Common myeloid progenitor, CD34-positive (primary cell): ENCODE data around the gene ADPRHL1.

Experiments used
- CTCF ChIA-PET: fragments of 350-600 bp; sonication (Branson Sonifier 250); formaldehyde crosslinking; loops from one replicate; lab custom pipeline; 2021; ENCODE audit warnings: antibody characterized with exemption; lab: Charles Lee
- POLR2A ChIA-PET: fragments of 350-600 bp; sonication (Branson Sonifier 250); formaldehyde crosslinking; loops from one replicate; lab custom pipeline; 2021; ENCODE audit warnings: antibody characterized with exemption; lab: Charles Lee
- DNase-seq, 3 donors: peaks; one replicate each; pipeline versions ENCODE4 v3.0.0 to v3.0.0-alpha.2; 2013
- H3K27ac ChIP-seq, 2 experiments: 1 replicate in 1 of 2; 2 replicates in 1 of 2; pipeline ENCODE4 v1.7.0; 2013; ENCODE audit warnings: inconsistent platforms in 2 of 2, low read length in 2 of 2, mild to moderate bottlenecking in 2 of 2, low read depth in 1 of 2, moderate library complexity in 1 of 2; ENCODE audit not compliant: severe bottlenecking in 2 of 2, insufficient read depth in 1 of 2, poor library complexity in 1 of 2
- H3K27me3 ChIP-seq, 5 experiments: replicated peaks in 2 of 5; 1 replicate in 3 of 5; 2 replicates in 2 of 5; pipeline versions ENCODE4 v1.6.1 to v1.7.0; 2013; ENCODE audit warnings: low read length in 4 of 5, mild to moderate bottlenecking in 2 of 5, moderate library complexity in 2 of 5, inconsistent platforms in 1 of 5; ENCODE audit not compliant: insufficient read depth in 5 of 5, control insufficient read depth in 4 of 5
- H3K36me3 ChIP-seq, 4 experiments: 1 replicate in 2 of 4; 2 replicates in 2 of 4; pipeline versions ENCODE4 v1.6.1 to v1.7.0; 2013; ENCODE audit warnings: low read length in 3 of 4, control low read depth in 1 of 4, mild to moderate bottlenecking in 1 of 4; ENCODE audit not compliant: control insufficient read depth in 4 of 4, insufficient read depth in 4 of 4
- H3K4me1 ChIP-seq, 4 experiments: 1 replicate in 3 of 4; 2 replicates in 1 of 4; pipeline versions ENCODE4 v1.6.1 to v1.7.1; 2013; ENCODE audit warnings: low read length in 3 of 4, mild to moderate bottlenecking in 3 of 4, control low read depth in 1 of 4, inconsistent platforms in 1 of 4, moderate library complexity in 1 of 4; ENCODE audit not compliant: control insufficient read depth in 4 of 4, insufficient read depth in 4 of 4; ENCODE audit errors: control extremely low read depth in 1 of 4
- H3K4me3 ChIP-seq, 7 experiments: 1 replicate in 4 of 7; 2 replicates in 3 of 7; pipeline versions ENCODE4 v1.5.1 to v1.7.0; 2013; ENCODE audit warnings: mild to moderate bottlenecking in 7 of 7, low read length in 6 of 7, moderate library complexity in 6 of 7, inconsistent platforms in 2 of 7, low read depth in 2 of 7, control low read depth in 1 of 7; ENCODE audit not compliant: insufficient read depth in 4 of 7, control insufficient read depth in 1 of 7; ENCODE audit errors: extremely low read depth in 1 of 7
- H3K9me3 ChIP-seq, 5 experiments: 1 replicate in 4 of 5; 2 replicates in 1 of 5; pipeline versions ENCODE4 v1.6.1 to v1.7.1; 2013; ENCODE audit warnings: low read length in 4 of 5, mild to moderate bottlenecking in 2 of 5, inconsistent platforms in 1 of 5, low read depth in 1 of 5, moderate library complexity in 1 of 5; ENCODE audit not compliant: control insufficient read depth in 4 of 5, insufficient read depth in 2 of 5; ENCODE audit errors: control extremely low read depth in 1 of 5
- WGBS: methylation state at CpG from one replicate; pipeline ENCODE4 v1.1.5; 2013; ENCODE audit not compliant: insufficient coverage; 5-methylcytosine and 5-hydroxymethylcytosine counted together

The ADPRHL1 gene

DNA sequence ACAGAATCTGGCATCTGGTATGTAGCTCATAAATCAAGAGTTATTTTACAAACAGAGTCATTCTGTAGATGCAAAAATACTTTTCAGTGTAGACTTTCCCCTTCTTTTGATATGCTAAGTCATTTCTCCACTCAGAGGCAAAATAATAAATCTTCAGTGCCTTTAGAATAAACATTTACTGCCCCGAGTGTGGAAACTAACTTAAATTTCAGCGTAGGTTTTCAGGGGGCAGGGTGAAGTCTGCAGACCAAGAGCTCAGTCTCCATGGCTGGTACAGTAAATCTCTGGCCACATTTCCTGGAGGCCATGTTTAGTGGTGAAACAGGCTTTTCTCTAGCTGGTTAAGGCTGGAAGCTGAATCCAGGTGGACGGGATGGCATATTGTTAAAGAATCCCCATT, 13.1 kb upstream of the ADPRHL1 start:
- Histone ChIP-seq H3K36me3 (peaks cover 3 to 22% (median 10%) of the 10 kb centered on the region in 4 experiments), H3K27me3 (no peaks in the 10 kb centered on the region), H3K4me1 (no peaks in the 10 kb centered on the region), H3K4me3 (no peak overlapping the region), H3K9me3 (no peaks in the 10 kb centered on the region), H3K27ac (no peak overlapping the region)
- CTCF ChIA-PET, result interaction anchor here (1.1 to 1.4 kb wide), 4 partner anchors 8 to 14 kb away, joined by 3 to 5 read pairs (median 3); no protein-coding TSS in a partner anchor
- WGBS, result 82% methylated on average over 2 of the region's 3 CpGs
- POLR2A ChIA-PET, result no interaction called here
- DNase-seq, result no peak

DNA sequence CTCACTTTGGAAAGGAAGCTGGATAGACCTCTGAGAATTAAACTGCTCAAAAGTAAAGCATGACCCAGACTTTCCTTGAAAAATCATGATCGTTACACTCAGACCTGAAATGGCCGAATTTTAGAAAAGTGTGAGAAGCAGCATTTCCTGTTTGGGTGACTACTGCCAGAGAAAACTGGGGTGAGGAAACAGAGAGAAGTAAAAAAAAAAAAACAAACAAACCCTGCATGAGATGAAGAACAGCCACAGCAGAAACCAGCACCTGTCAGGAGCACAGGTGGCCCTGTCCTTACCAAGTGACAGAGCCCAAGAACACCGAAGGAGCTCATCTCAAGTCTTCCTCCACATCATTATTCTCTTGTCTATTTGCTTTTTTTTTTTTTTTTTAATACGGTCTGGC, 12.0 kb upstream of the ADPRHL1 start:
- H3K4me3 ChIP-seq, result no peak overlapping the region
- no peak overlapping the region for H3K27ac ChIP-seq
- H3K4me1 ChIP-seq, result no peaks in the 10 kb centered on the region
- ChIA-PET CTCF (interaction anchor here (1.0 to 1.9 kb wide), 6 partner anchors 8 to 97 kb away, joined by 3 to 5 read pairs (median 4); no protein-coding TSS in a partner anchor), POLR2A (no interaction called here)
- no peaks in the 10 kb centered on the region for H3K27me3 ChIP-seq
- 92% methylated on average over 2 of the region's 4 CpGs for WGBS
- H3K36me3 ChIP-seq, result peaks cover 8 to 31% (median 11%) of the 10 kb centered on the region in 4 experiments
- no peak for DNase-seq
- no peaks in the 10 kb centered on the region for H3K9me3 ChIP-seq

DNA sequence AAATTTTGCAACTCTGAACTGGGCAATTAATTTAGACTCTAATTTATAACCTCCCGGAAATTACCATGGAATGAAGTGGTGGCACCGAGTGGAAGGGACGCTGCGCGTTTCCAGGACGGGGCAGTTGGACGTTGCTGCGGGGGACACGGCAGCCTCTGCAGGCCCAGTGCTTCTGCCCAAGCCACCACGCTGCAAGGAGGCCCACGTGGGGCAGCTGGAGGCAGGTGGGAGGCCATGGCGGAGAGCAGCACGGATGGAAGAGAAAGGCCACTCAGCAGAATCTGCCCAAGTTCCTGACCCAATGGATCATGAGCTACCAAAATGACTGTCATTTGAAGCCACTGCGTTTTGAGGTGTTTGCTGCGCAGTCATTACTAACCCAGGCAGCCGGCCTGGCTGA, 11.2 kb upstream of the ADPRHL1 start:
- ChIA-PET POLR2A (no interaction called here), CTCF (interaction anchor here (1.1 to 10.6 kb wide), 4 partner anchors 10 to 97 kb away, joined by 3 to 111 read pairs (median 4); no protein-coding TSS in a partner anchor)
- H3K36me3 ChIP-seq, result peaks cover 9 to 34% (median 17%) of the 10 kb centered on the region in 4 experiments
- H3K27me3 ChIP-seq, result no peaks in the 10 kb centered on the region
- no peaks in the 10 kb centered on the region for H3K9me3 ChIP-seq
- no peak for DNase-seq
- no peak overlapping the region for H3K27ac ChIP-seq
- 99% methylated on average over 13 of the region's 16 CpGs for WGBS
- no peak overlapping the region for H3K4me3 ChIP-seq
- H3K4me1 ChIP-seq, result no peaks in the 10 kb centered on the region

DNA sequence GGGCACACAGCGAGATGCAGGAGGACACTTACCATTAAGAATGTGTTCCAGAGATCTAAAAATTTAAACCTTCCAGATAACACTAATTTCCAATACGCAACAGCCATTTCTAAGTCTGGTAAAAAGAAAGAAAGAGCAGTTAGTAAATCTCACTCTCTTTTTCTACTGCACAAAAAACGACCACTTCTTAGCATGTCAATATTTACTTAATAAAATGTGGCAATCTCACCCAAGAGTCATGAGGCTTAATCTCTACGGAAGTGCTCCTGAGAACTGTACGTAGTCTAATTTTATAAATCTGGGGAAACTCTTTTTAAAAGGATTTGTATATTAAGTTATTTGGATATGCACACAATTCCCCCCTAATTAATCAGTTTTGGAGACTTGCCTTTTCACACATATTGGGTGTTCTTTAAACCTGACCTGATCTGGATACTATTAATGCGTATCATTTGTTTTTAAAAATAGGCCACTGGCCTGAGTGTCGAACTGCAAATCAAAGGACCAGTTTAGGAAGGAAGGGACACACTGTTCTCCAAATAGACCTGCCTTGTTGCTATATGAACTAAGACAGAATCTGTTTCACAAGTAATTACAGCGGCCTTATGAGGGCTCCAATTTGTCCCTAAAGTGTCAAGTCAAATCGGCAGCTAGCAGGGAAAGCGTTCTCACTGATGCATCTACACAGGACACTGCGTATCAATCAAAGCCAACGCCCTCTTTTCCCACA, 7.9 kb upstream of the ADPRHL1 start:
- H3K36me3 ChIP-seq, result peaks cover 9 to 49% (median 34%) of the 10 kb centered on the region in 4 experiments

DNA sequence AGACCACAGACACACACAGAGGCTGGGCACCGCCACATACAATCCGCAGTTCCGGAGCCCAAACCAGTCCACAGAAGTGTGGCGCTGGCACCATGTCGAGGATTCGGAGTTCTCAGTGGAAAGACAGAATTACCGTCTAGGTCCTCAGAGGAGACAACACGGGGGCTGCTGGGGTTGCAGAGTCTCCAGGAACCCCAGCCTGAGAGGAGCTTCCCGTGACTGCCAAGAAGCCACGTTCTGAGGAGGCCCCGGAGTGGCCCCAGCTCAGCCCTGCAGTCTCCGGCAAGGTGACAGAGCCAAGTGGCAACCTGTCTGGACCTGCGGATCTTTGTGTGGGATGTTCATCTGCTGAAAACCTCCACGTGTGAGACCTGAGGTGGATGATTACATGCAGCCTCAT, 7.3 kb upstream of the ADPRHL1 start:
- Histone ChIP-seq H3K27me3 (no peaks in the 10 kb centered on the region), H3K9me3 (no peaks in the 10 kb centered on the region), H3K27ac (no peak overlapping the region), H3K36me3 (peaks cover 9 to 51% (median 37%) of the 10 kb centered on the region in 4 experiments), H3K4me1 (no peaks in the 10 kb centered on the region), H3K4me3 (no peak overlapping the region)
- CTCF ChIA-PET, result interaction anchor here (1.3 to 10.6 kb wide), 2 partner anchors 21 to 101 kb away, joined by 3 to 111 read pairs; no protein-coding TSS in a partner anchor
- POLR2A ChIA-PET, result no interaction called here
- DNase-seq, result no peak
- WGBS, result 97% methylated on average over 14 of the region's 14 CpGs

More for the DNA sequence above, 7.9 kb upstream of the ADPRHL1 start:
- no peak for DNase-seq
- ChIA-PET CTCF (interaction anchor here (10.6 kb wide), 1 partner anchor 100 kb away, joined by 111 read pairs; no protein-coding TSS in a partner anchor), POLR2A (no interaction called here)
- H3K9me3 ChIP-seq, result no peaks in the 10 kb centered on the region
- WGBS, result 94% methylated on average over 9 of the region's 12 CpGs
- no peaks in the 10 kb centered on the region for H3K27me3 ChIP-seq
- no peaks in the 10 kb centered on the region for H3K4me1 ChIP-seq
- H3K27ac ChIP-seq, result no peak overlapping the region
- no peak overlapping the region for H3K4me3 ChIP-seq

DNA sequence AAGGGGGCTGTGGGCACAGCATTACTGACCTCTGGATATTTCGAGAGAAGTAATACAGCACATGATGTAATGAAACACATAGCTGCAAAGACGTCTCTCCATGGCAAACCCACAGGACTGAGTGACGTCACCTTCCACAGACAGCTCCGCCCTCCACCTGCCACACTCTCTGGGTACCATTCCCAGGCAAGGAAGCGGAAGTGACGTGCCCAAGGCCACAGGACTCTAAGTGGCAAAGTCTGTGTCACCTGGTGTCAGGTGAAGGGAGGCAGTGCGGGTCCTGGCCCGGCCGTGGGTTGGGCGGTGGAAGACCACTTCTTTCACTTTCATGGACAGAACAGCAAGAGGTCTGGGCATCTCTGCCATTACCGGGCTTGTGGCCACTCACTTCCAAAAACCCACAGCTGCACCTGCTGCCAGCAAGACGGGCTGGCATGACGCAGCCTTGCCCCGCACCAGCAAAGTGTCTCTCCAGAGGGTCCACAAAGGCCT, 6.8 kb upstream of the ADPRHL1 start:
- CTCF ChIA-PET, result interaction anchor here (1.3 to 10.6 kb wide), 2 partner anchors 21 to 101 kb away, joined by 3 to 111 read pairs; no protein-coding TSS in a partner anchor
- Histone ChIP-seq H3K4me1 (no peaks in the 10 kb centered on the region), H3K27ac (no peak overlapping the region), H3K4me3 (no peak overlapping the region), H3K36me3 (peaks cover 9 to 56% (median 41%) of the 10 kb centered on the region in 4 experiments), H3K27me3 (no peaks in the 10 kb centered on the region), H3K9me3 (no peaks in the 10 kb centered on the region)
- 96% methylated on average over 11 of the region's 14 CpGs for WGBS
- POLR2A ChIA-PET, result no interaction called here
- no peak for DNase-seq
